ENCODE data around the gene HSDL2. TPM values are rescaled to one million over a fixed set of nuclear protein-coding genes. Genes with fewer than 3 reads are reported as not detected.

HSDL2 gene
- total and polyA plus RNA-seq, 2 of the 4 experiments (the other 2 are of a cell fraction), result 17.7 to 65.8 TPM

DNA sequence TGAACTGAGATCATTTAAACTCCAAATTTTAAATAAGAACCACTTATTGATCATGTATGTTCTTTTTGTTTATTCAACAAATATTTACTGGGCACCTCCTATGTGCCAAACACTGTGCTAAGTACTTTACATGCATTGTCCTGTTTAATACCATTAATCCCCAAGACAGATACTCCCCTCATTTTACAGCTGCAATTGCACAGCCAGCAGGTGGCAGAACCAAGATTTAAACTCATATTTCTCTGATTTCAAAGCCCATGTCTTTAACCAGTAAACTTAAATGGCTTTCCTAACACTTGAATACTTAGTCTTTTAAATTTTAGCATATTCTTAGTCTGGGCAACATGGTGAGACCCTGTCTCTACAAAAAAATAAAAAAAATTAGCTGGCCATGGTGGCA lies 63.3 kb downstream of the HSDL2 start:
- ATAC-seq (ENCODE audit: low read depth) (no peak), DNase-seq (peak; percentile 15)
- no peak overlapping the region for H3K23ac ChIP-seq (ENCODE audit: low read depth, low read length)
- H3K56ac ChIP-seq (ENCODE audit: extremely low read depth, insufficient read depth, low read length), result no peak overlapping the region
- H3K4ac ChIP-seq (ENCODE audit: low read depth, low read length), result no peak overlapping the region
- in situ Hi-C loops (cut with MboI; ENCODE audit: low sequenced_read_pairs), result no loop called here
- POLR2A ChIA-PET (ENCODE audit: unreplicated experiment), result no interaction called here
- H3K4me1 ChIP-seq (ENCODE audit: control insufficient read depth, insufficient read depth, low read length), result peaks cover 5% of the 10 kb centered on the region; the same call in 1 of the 2 replicates
- no peak overlapping the region for H2BK20ac ChIP-seq (ENCODE audit: low read depth, low read length)
- H2BK120ac ChIP-seq (ENCODE audit: low read depth, low read length), result no peak overlapping the region
- H3K9ac ChIP-seq (ENCODE audit: low read depth, low read length), result no peak overlapping the region
- no peak overlapping the region for H2BK5ac ChIP-seq (ENCODE audit: low read depth, low read length, poor library complexity, severe bottlenecking)
- H3K9me3 ChIP-seq (ENCODE audit: control insufficient read depth, insufficient read depth, low read length), result no peaks in the 10 kb centered on the region
- H3K79me1 ChIP-seq (ENCODE audit: low read depth in 1 of 2, low read length in 2 of 2), result peaks cover 0 to 5% of the 10 kb centered on the region in 2 experiments; a peak in 1 of 4 replicates
- H3K27me3 ChIP-seq (ENCODE audit: control insufficient read depth, insufficient read depth, low read length), result no peaks in the 10 kb centered on the region
- no peak overlapping the region for H2AK5ac ChIP-seq (ENCODE audit: low read depth, low read length)
- no peak overlapping the region for H3K18ac ChIP-seq (ENCODE audit: low read depth, low read length)
- no peak overlapping the region for H3K27ac ChIP-seq (ENCODE audit: insufficient read depth, low read length)
- no peak overlapping the region for H3K4me3 ChIP-seq (ENCODE audit: insufficient read depth, low read depth, low read length)
- CTCF ChIA-PET, result interaction anchor here (0.6 to 1.3 kb wide), 3 partner anchors 27 to 40 kb away, joined by 3 to 6 read pairs (median 3); no protein-coding TSS in a partner anchor
- H4K8ac ChIP-seq (ENCODE audit: low read depth in 2 of 2, low read length in 2 of 2), result no peak overlapping the region
- H4K91ac ChIP-seq (ENCODE audit: insufficient read depth, low read depth, low read length), result no peak overlapping the region
- intact Hi-C loops (cut with micrococcal nuclease), result loop anchor here (2.0 kb wide), 1 partner anchor 268 kb away; no protein-coding TSS in a partner anchor
- no TSS peak for BruUV-seq (replicated peaks)
- no peak overlapping the region for H2AK9ac ChIP-seq (replicated peaks; ENCODE audit: low read depth, low read length, poor library complexity)
- H2AFZ ChIP-seq (replicated peaks; ENCODE audit: low read length, poor library complexity), result no peak overlapping the region
- no peak overlapping the region for H4K5ac ChIP-seq (ENCODE audit: low read depth, low read length)
- H3K4me2 ChIP-seq (ENCODE audit: low read depth, low read length), result no peak overlapping the region
- no peak overlapping the region for H2BK15ac ChIP-seq (ENCODE audit: low read depth, low read length)
- H3K9me1 ChIP-seq (ENCODE audit: insufficient read depth, low read length), result peaks cover 4% of the 10 kb centered on the region; the same call in 1 of the 2 replicates
- no peak overlapping the region for H3K14ac ChIP-seq (replicated peaks; ENCODE audit: low read depth, low read length)
- H4K20me1 ChIP-seq (ENCODE audit: insufficient read depth, low read length), result no peaks in the 10 kb centered on the region
- peaks cover 7% of the 10 kb centered on the region for H3K36me3 ChIP-seq (ENCODE audit: control insufficient read depth, insufficient read depth, low read length)
- TF ChIP-seq SMC3 (IDR thresholded peaks at IDR 0.05; ENCODE audit: low read depth, low read length), result peak; percentile 64
- TF ChIP-seq, protein P1, sequence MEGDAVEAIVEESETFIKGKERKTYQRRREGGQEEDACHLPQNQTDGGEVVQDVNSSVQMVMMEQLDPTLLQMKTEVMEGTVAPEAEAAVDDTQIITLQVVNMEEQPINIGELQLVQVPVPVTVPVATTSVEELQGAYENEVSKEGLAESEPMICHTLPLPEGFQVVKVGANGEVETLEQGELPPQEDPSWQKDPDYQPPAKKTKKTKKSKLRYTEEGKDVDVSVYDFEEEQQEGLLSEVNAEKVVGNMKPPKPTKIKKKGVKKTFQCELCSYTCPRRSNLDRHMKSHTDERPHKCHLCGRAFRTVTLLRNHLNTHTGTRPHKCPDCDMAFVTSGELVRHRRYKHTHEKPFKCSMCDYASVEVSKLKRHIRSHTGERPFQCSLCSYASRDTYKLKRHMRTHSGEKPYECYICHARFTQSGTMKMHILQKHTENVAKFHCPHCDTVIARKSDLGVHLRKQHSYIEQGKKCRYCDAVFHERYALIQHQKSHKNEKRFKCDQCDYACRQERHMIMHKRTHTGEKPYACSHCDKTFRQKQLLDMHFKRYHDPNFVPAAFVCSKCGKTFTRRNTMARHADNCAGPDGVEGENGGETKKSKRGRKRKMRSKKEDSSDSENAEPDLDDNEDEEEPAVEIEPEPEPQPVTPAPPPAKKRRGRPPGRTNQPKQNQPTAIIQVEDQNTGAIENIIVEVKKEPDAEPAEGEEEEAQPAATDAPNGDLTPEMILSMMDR (conservative IDR thresholded peaks at IDR 0.05; ENCODE audit: low read depth, low read length), result peak; percentile 43
- TF ChIP-seq RAD21 (IDR thresholded peaks at IDR 0.05; ENCODE audit: low read length), result peak; percentile 43; the same call in 1 of the 2 replicates
- TF ChIP-seq RCOR1 (IDR thresholded peaks at IDR 0.05; ENCODE audit: insufficient replicate concordance, low read length), result no peak
- dilution Hi-C loops (cut with HindIII; ENCODE audit: low sequenced_read_pairs, unreplicated experiment), result no loop called here
